DND-41 (cell line): ENCODE results near the gene LMBR1L.

ENCODE experiments used
- CTCF ChIP-seq: IDR thresholded peaks from 2 replicates; pipeline ENCODE4 v1.5.1; 2012; ENCODE audit warnings: borderline replicate concordance, low read length, moderate library complexity, mild to moderate bottlenecking; ENCODE audit not compliant: poor library complexity, severe bottlenecking; ENCODE audit errors: extremely low read depth
- EZH2 ChIP-seq: IDR thresholded peaks from 3 replicates; pipeline ENCODE4 v1.6.1; 2012; ENCODE audit warnings: borderline replicate concordance, low read depth, mild to moderate bottlenecking, moderate library complexity, low read length, inconsistent platforms; ENCODE audit not compliant: severe bottlenecking

- no peak for TF ChIP-seq CTCF
- no peak for TF ChIP-seq EZH2
These were observed 1.7 kb downstream of the LMBR1L start for GRCh38 chr12:49108958-49109404.
